T47D (cell line): ENCODE results near the gene KRTAP10-4.
"Not testable (repeated sequence)": the region's sequence is repeated elsewhere in the genome, so short reads cannot be mapped to it uniquely, and the experiment has no call there.

Experiments
- DNase-seq, 2 experiments: peaks; one replicate each; pipeline versions ENCODE4 v3.0.0 to v3.0.0-alpha.2; 2011 to 2012; ENCODE audit warnings: low read depth in 1 of 2, low spot score in 1 of 2
- JUND ChIP-seq: IDR thresholded peaks from 2 replicates; pipeline ENCODE4 v1.6.1; 2012; ENCODE audit warnings: low read depth
- in situ Hi-C: cut with HindIII; loops from 2 replicates; pipeline ENCODE4 v1.10.0; 2016; ENCODE audit warnings: low sequenced_read_pairs, low pct_unique_long_range_greater_than_20kb

The KRTAP10-4 gene

GRCh38 chr21:44539991-44540666 lies 33.4 kb upstream of the KRTAP10-4 start, which contains the start of gene KRTAP10-1:
TSS of gene KRTAP10-1 (minus strand) at chr21:44540195. CDS start at chr21:44540150, 45 bp downstream.
- no peak for TF ChIP-seq JUND
- no peak for DNase-seq
- in situ Hi-C loops = no loop called here

- TF ChIP-seq JUND = no peak
- DNase-seq = no peak
- in situ Hi-C loops = no loop called here
These were observed 32.7 kb upstream of the KRTAP10-4 start for GRCh38 chr21:44540741-44541288.

GRCh38 chr21:44542716-44543115 lies 30.8 kb upstream of the KRTAP10-4 start:
- in situ Hi-C loops = no loop called here
- DNase-seq = no peak

GRCh38 chr21:44544566-44544965 lies 29.0 kb upstream of the KRTAP10-4 start:
- no peak for TF ChIP-seq JUND
- in situ Hi-C loops = no loop called here
- DNase-seq = no peak

More at GRCh38 chr21:44542716-44543115, 30.8 kb upstream of the KRTAP10-4 start:
- TF ChIP-seq JUND = no peak

DNA sequence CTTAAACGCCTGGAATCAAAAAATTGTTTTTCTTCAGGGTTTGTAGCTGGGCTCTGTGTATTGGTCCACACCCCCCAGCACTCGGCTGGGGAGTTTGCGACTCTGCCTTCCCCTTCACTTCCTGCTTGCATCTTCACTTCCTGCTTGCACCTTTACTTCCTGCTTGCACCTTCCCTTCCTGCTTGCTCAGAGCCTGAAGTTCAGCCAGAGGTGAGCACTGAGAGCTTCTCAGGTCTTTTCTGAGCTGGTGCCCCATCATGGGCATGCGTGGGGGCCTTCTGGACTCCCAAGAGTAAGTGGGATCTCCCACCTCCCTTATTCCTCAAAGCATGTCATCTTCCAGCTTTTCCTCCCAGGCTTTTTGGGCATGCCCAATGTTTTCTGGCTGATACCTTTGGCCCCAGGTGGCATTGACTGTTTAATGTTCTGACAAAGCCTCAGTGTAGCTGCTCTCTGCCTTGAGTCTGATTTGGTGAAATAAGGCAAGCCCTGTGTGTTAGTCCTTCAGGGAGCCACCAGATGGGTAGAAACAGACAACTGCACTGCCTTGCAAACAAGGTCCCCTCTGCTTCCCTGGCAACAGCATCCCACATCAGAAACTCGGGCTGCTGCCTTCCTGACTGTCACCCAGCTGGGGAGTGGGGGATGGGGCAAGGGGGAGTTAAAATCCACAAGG lies 25.7 kb upstream of the KRTAP10-4 start:
- peak in 1 of 2 experiments; percentile 23 for DNase-seq
- TF ChIP-seq JUND = no peak
- in situ Hi-C loops = no loop called here

DNA sequence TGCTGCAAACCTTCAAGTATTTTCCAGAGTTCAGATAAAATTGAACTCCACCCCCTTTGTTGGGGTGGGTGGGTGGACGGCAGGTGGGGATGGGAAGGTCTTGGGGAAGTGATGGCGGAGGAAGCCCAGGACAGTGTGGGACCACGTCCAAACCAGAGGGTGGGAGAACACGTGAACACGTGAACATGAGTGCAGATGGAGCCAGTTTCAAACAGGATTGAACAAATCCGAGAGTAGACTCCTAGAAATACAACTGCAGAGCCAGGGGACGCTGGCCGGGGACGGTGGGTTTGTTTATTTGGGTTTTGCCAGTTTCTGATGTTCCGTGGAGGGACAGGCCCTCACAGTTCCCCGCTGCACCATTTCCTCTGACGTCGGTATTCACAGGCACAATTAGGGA lies 25.1 kb upstream of the KRTAP10-4 start:
- DNase-seq = no peak
- in situ Hi-C loops = no loop called here
- no peak for TF ChIP-seq JUND

DNA sequence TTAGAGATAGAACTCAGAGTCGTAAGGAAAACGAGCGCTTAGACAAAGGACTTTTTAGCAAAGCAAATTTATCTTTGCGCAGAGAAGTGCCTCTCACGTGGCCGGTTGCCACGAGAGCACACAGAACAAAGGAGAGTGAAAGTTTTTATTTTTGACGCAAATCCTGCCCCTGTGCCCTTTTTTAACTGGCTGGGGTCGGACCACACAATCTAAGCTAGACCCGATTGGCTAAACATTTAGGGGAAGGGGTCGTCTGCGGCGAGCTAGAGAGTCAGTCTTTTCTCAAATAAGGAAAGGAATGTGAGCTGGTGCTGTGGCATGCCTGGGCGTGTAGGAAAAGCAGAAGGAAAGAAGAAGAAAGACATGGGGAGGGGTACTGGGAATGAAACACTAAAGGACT lies 24.6 kb upstream of the KRTAP10-4 start:
- in situ Hi-C loops = no loop called here
- TF ChIP-seq JUND = no peak
- DNase-seq = no peak

DNA sequence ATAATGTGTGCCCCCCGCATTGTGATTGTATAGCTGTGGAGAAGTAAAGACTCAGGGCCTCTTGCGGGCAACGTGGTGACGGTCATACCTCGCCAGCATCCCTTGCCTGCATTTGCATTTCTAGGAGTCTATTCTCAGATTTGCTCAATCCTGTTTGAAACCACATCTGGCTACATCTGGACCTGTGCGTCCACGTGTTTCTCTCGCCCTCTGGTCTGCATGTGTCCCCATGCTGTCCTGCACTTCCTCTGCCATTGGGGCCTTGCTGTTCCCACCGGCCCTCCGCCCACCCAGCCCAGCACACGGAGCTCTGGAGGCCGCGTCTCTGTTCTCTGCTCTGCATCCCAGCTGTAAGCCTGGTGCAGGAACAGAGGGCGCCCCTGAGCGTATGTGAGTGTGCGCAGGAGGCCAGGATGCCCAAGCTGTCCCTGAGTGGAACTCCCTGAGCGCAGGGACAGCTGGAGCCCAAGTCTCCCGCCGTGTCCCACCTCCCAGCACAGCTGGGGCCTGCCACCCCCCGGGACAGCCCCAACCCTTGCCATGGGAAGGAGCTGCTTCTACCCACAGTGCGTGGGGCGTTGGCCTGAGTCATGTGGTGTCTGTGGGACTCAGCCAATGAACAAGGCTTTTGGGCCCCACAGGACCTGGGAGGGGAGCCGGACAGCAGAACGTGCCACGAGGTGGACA lies 23.9 kb upstream of the KRTAP10-4 start:
- in situ Hi-C loops = no loop called here

DNA sequence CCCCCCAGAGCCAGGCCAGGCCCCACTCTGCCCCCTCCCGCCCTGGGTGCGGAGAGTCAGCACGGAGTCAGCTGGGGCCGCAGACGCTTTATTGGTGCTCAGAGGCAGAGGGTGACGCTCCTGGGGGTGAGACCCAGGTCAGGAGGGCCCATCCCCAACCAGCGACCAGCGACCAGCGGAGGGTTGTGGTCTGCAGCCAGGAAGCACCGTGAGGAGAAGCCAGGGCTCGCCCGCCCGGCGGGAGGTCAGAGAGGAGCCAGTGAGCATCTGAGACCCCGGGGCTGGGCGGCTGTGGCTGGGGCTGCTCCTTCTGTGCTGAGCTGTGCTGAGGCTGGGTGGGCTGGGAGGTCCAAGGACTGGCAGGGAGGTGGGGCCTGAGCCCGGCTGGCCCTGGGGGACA lies 23.2 kb upstream of the KRTAP10-4 start:
- DNase-seq, in situ Hi-C loops: not testable (repeated sequence)

More for the DNA sequence above, 23.9 kb upstream of the KRTAP10-4 start:
- TF ChIP-seq JUND = no peak
- DNase-seq = no peak

DNA sequence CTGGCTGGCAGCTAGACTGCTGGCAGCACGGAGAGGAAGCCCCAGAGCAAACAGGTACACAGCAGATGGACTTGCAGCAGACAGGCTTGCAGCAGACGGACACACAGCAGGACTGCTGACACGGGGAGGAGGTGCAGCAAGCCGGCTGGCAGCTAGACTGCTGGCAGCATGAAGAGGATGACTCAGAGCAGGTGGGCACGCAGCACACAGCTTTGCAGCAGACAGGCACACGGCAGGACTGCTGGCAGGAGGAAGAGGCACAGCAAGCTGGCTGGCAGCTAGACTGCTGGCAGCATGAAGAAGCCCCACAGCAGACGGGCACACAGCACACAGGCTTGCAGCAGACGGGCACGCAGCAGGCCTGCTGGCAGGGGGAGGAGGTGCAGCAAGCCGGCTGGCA lies 22.7 kb upstream of the KRTAP10-4 start:
- no peak for DNase-seq
- in situ Hi-C loops = no loop called here
- TF ChIP-seq JUND = no peak

DNA sequence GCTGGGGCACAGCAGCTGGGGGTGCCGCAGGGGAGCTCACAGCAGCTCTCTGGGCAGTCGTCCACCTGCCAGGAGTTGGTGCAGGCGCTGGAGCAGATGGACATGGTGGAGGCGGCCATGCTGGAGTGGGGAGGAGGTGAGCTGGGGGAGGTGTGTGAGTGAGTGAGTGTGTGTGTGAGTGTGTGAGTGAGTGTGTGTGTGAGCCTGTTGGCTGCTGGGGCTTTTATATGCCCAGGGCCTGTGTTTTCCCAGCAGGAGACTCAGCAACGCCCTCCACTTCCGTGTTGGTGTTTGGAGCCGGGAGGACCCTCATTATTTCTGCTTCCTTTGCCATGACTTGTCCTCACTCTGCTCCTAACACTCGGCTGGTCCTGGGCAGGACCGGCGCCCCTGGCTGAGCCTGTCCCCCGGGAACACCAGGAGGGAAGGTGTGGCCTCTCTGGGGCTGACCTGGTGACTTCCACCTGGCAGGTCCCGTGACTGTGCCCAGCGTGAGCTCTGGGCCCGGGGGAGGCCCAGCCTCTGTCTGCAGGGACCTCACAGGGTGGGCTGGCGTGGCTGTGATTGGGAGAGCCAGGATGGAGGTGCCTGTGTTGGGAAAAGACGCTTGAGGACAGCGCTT lies 22.1 kb upstream of the KRTAP10-4 start, which contains the start of gene KRTAP10-2:
TSS of gene KRTAP10-2 (minus strand) at position 166 of the 622 bp plus-strand sequence. CDS start at position 119, 47 bp downstream.
- TF ChIP-seq JUND = no peak
- in situ Hi-C loops = no loop called here
- no peak for DNase-seq

GRCh38 chr21:44552136-44552535 lies 21.4 kb upstream of the KRTAP10-4 start:
- in situ Hi-C loops = no loop called here
- DNase-seq = no peak
- no peak for TF ChIP-seq JUND
